NB4 (cell line): ENCODE data around the gene PLCB3.

Experiments
- DNase-seq: peaks from one replicate; pipeline ENCODE4 v3.0.0; 2010; ENCODE audit warnings: low read depth
- H3K4me3 ChIP-seq: one replicate; pipeline ENCODE4 v1.5.1; 2011; ENCODE audit warnings: mild to moderate bottlenecking, low read depth, low read length, moderate library complexity
- MAX ChIP-seq: IDR thresholded peaks from 2 replicates; pipeline ENCODE4 v1.6.1; 2011; ENCODE audit warnings: low read depth, low read length
- MYC ChIP-seq: IDR thresholded peaks from 2 replicates; pipeline ENCODE4 v1.6.1; 2011; ENCODE audit warnings: low read depth, low read length
- POLR2A ChIP-seq: IDR thresholded peaks from 2 replicates; pipeline ENCODE4 v1.6.1; 2011; ENCODE audit warnings: mild to moderate bottlenecking; ENCODE audit not compliant: insufficient read length; ENCODE audit errors: extremely low read depth
- TF ChIP-seq, protein P1 (sequence below): IDR thresholded peaks from one replicate; pipeline ENCODE4 v1.5.1; 2012; ENCODE audit warnings: low read depth, low read length

The PLCB3 gene

GRCh38 chr11:64255135-64256128 lies 4.1 kb downstream of the PLCB3 start:
- H3K4me3 ChIP-seq: no peak overlapping the region
- TF ChIP-seq MAX: no peak
- no peak for TF ChIP-seq POLR2A
- TF ChIP-seq, protein P1, sequence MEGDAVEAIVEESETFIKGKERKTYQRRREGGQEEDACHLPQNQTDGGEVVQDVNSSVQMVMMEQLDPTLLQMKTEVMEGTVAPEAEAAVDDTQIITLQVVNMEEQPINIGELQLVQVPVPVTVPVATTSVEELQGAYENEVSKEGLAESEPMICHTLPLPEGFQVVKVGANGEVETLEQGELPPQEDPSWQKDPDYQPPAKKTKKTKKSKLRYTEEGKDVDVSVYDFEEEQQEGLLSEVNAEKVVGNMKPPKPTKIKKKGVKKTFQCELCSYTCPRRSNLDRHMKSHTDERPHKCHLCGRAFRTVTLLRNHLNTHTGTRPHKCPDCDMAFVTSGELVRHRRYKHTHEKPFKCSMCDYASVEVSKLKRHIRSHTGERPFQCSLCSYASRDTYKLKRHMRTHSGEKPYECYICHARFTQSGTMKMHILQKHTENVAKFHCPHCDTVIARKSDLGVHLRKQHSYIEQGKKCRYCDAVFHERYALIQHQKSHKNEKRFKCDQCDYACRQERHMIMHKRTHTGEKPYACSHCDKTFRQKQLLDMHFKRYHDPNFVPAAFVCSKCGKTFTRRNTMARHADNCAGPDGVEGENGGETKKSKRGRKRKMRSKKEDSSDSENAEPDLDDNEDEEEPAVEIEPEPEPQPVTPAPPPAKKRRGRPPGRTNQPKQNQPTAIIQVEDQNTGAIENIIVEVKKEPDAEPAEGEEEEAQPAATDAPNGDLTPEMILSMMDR: no peak
- TF ChIP-seq MYC: no peak
- DNase-seq: no peak

DNA sequence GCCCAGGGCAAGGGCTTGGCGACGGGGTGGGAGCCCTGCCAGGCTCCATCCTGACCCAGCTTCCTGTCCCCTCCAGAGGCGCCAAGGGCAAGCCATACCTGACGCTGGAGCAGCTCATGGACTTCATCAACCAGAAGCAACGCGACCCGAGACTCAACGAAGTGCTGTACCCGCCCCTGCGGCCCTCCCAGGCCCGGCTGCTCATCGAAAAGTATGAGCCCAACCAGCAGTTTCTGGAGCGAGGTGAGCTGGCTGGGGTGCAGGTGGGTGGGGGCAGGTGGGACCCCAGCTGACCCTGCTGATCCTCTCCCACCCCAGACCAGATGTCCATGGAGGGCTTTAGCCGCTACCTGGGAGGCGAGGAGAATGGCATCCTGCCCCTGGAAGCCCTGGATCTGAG lies 5.0 kb downstream of the PLCB3 start:
- no peak for DNase-seq

DNA sequence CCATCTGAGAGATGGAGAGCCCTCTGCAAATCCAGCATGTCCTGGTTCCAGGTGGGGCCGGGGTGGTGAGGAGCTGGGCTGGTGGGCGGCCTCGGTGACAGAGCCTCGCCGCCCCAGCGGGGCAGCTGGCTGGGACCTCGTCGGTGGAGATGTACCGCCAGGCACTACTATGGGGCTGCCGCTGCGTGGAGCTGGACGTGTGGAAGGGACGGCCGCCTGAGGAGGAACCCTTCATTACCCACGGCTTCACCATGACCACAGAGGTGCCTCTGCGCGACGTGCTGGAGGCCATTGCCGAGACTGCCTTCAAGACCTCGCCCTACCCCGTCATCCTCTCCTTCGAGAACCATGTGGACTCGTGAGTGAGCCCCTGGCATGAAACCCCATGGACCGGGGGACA lies 7.0 kb downstream of the PLCB3 start:
- H3K4me3 ChIP-seq: no peak overlapping the region
- TF ChIP-seq, protein P1: no peak
- TF ChIP-seq MYC (no peak), POLR2A (no peak), MAX (no peak)
- DNase-seq: no peak

More for the DNA sequence above, 5.0 kb downstream of the PLCB3 start:
- TF ChIP-seq MAX (no peak), MYC (no peak), POLR2A (no peak)
- TF ChIP-seq, protein P1: no peak
- no peak overlapping the region for H3K4me3 ChIP-seq

GRCh38 chr11:64258946-64259532 lies 7.7 kb downstream of the PLCB3 start:
- no peak for TF ChIP-seq MYC
- TF ChIP-seq, protein P1: no peak
- TF ChIP-seq MAX: no peak
- no peak for TF ChIP-seq POLR2A
- no peak for DNase-seq
- H3K4me3 ChIP-seq: no peak overlapping the region

- DNase-seq: no peak
- no peak for TF ChIP-seq POLR2A
- no peak for TF ChIP-seq MAX
- TF ChIP-seq, protein P1: no peak
- TF ChIP-seq MYC: no peak
Measured at GRCh38 chr11:64259533-64260067, 8.3 kb downstream of the PLCB3 start.

More at GRCh38 chr11:64259533-64260067, 8.3 kb downstream of the PLCB3 start:
- no peak overlapping the region for H3K4me3 ChIP-seq
